NOMO-1 treated with dmso at 0.1 percent for 144 hours (cell line): Measurements from ENCODE around the gene ABHD11.
A peak's percentile ranks its signal among the peaks of the same experiment; 100 is the strongest.
"Not testable (repeated sequence)": the region's sequence is repeated elsewhere in the genome, so short reads cannot be mapped to it uniquely, and the experiment has no call there.

Experiments used
- DNase-seq: peaks from one replicate; lab custom pipeline; 2025; ENCODE audit not compliant: unreplicated experiment; lab: John Stamatoyannopoulos, UW

Gene ABHD11

GRCh38 chr7:73746378-73746777 is 7.8 kb upstream of the ABHD11 start:
- DNase-seq = no peak

- DNase-seq = no peak
These were observed 4.4 kb upstream of the ABHD11 start for GRCh38 chr7:73742753-73743641.

GRCh38 chr7:73742338-73742752 is 3.7 kb upstream of the ABHD11 start:
- DNase-seq = no peak

GRCh38 chr7:73741600-73741999 is 3.0 kb upstream of the ABHD11 start:
- no peak for DNase-seq

GRCh38 chr7:73740771-73741170 is 2.2 kb upstream of the ABHD11 start:
- no peak for DNase-seq

GRCh38 chr7:73740212-73740611 is 1.6 kb upstream of the ABHD11 start:
- DNase-seq = no peak

- DNase-seq = no peak
These were observed 775 bp upstream of the ABHD11 start for GRCh38 chr7:73739387-73739767.

- DNase-seq = peak; percentile 79
These were observed 386 bp downstream of the ABHD11 start for GRCh38 chr7:73738220-73738611.

- no peak for DNase-seq
These were observed 947 bp downstream of the ABHD11 start for GRCh38 chr7:73737491-73738219.

GRCh38 chr7:73736885-73737284 is 1.7 kb downstream of the ABHD11 start:
- no peak for DNase-seq

GRCh38 chr7:73735528-73735905 is 3.1 kb downstream of the ABHD11 start:
- DNase-seq = no peak

GRCh38 chr7:73734619-73735527 is 3.7 kb downstream of the ABHD11 start:
- DNase-seq = peak; percentile 100

- DNase-seq = no peak
These were observed 6.2 kb downstream of the ABHD11 start for GRCh38 chr7:73732397-73732796.

GRCh38 chr7:73730485-73730884 is 8.1 kb downstream of the ABHD11 start:
- no peak for DNase-seq

GRCh38 chr7:73728551-73728950 is 10.1 kb downstream of the ABHD11 start:
- DNase-seq = no peak

GRCh38 chr7:73727952-73728351 is 10.7 kb downstream of the ABHD11 start:
- no peak for DNase-seq

GRCh38 chr7:73726083-73726466 is 12.5 kb downstream of the ABHD11 start:
- no peak for DNase-seq

GRCh38 chr7:73723813-73724212 is 14.8 kb downstream of the ABHD11 start:
- no peak for DNase-seq

GRCh38 chr7:73722785-73723184 is 15.8 kb downstream of the ABHD11 start:
- no peak for DNase-seq

GRCh38 chr7:73722182-73722581 is 16.4 kb downstream of the ABHD11 start:
- not testable (repeated sequence) for DNase-seq

GRCh38 chr7:73721377-73721817 is 17.2 kb downstream of the ABHD11 start:
- DNase-seq = no peak
